Inflammatory macrophage treated with lipopolysaccharide for 1 hour (primary cell): ENCODE results near the gene SLC22A16.
"Not testable (repeated sequence)": the region's sequence is repeated elsewhere in the genome, so short reads cannot be mapped to it uniquely, and the experiment has no call there.

Source experiments
- DNase-seq, 2 donors: peaks; one replicate each; pipeline ENCODE4 v3.0.0-alpha.2; 2020 to 2022

The SLC22A16 gene

GRCh38 chr6:110488606-110489190 lies 12.3 kb upstream of the SLC22A16 start:
- peak in 1 of 2 donors; percentile 63 for DNase-seq

GRCh38 chr6:110487968-110488381 lies 11.6 kb upstream of the SLC22A16 start:
- DNase-seq = not testable (repeated sequence)

GRCh38 chr6:110486756-110487155 lies 10.3 kb upstream of the SLC22A16 start:
- no peak for DNase-seq

GRCh38 chr6:110485491-110485890 lies 9.1 kb upstream of the SLC22A16 start:
- peak; percentile 7 to 40 for DNase-seq

GRCh38 chr6:110484321-110484720 lies 7.9 kb upstream of the SLC22A16 start:
- peak; percentile 91 to 95 for DNase-seq

GRCh38 chr6:110482774-110483400 lies 6.5 kb upstream of the SLC22A16 start:
- no peak for DNase-seq

GRCh38 chr6:110481081-110481480 lies 4.7 kb upstream of the SLC22A16 start:
- no peak for DNase-seq

GRCh38 chr6:110475066-110475653 lies 1.3 kb downstream of the SLC22A16 start:
- peak; percentile 71 to 78 for DNase-seq

GRCh38 chr6:110474500-110474899 lies 1.9 kb downstream of the SLC22A16 start:
- no peak for DNase-seq

- no peak for DNase-seq
These were observed 3.7 kb downstream of the SLC22A16 start for GRCh38 chr6:110472739-110473138.

GRCh38 chr6:110471726-110472365 lies 4.6 kb downstream of the SLC22A16 start:
- DNase-seq = no peak

- no peak for DNase-seq
These were observed 7.7 kb downstream of the SLC22A16 start for GRCh38 chr6:110468731-110469130.

GRCh38 chr6:110467566-110468140 lies 8.8 kb downstream of the SLC22A16 start:
- DNase-seq = no peak

- no peak for DNase-seq
These were observed 13.4 kb downstream of the SLC22A16 start for GRCh38 chr6:110462884-110463481.

GRCh38 chr6:110461376-110461775 lies 15.0 kb downstream of the SLC22A16 start:
- no peak for DNase-seq

- DNase-seq = no peak
These were observed 17.3 kb downstream of the SLC22A16 start for GRCh38 chr6:110459137-110459536.

- DNase-seq = no peak
These were observed 17.9 kb downstream of the SLC22A16 start for GRCh38 chr6:110458476-110458875.

- peak in 1 of 2 donors; percentile 65 for DNase-seq
These were observed 18.7 kb downstream of the SLC22A16 start for GRCh38 chr6:110457567-110458175.

GRCh38 chr6:110456694-110457093 lies 19.7 kb downstream of the SLC22A16 start:
- no peak for DNase-seq

- DNase-seq = no peak
These were observed 26.9 kb downstream of the SLC22A16 start for GRCh38 chr6:110449541-110449895.

- DNase-seq = peak; percentile 3 to 4
These were observed 27.4 kb downstream of the SLC22A16 start for GRCh38 chr6:110448846-110449540.

- DNase-seq = no peak
These were observed 28.7 kb downstream of the SLC22A16 start for GRCh38 chr6:110447761-110448160.
